GM23338 (cell line): ENCODE results near the gene PIN1. TPM values are rescaled to one million over a fixed set of nuclear protein-coding genes. Genes with fewer than 3 reads are reported as not detected.

Experiments used
- ATAC-seq: fragments of 200-7000 bp; cut with Tn5 transposase; 3 replicates; pipeline ENCODE4 v1.9.1; 2020
- DNase-seq: peaks from one replicate; pipeline ENCODE4 v3.0.0-alpha.2; 2015; ENCODE audit warnings: low spot score
- H2AFZ ChIP-seq: fragments of 200-600 bp; sonication (generic); 2 replicates; pipeline ENCODE4 v1.8.0; 2016; ENCODE audit warnings: antibody characterized with exemption, mild to moderate bottlenecking, moderate library complexity
- H3F3A ChIP-seq: fragments of 200-600 bp; sonication (generic); replicated peaks from 2 replicates; pipeline ENCODE4 v1.8.0; 2017; ENCODE audit warnings: antibody characterized with exemption, mixed run types, low read depth
- H3K27ac ChIP-seq: fragments of 200-600 bp; sonication (generic); 2 replicates; pipeline ENCODE4 v1.6.1; 2016; ENCODE audit warnings: low read depth
- H3K27me3 ChIP-seq: fragments of 200-600 bp; sonication (generic); 2 replicates; pipeline ENCODE4 v1.8.0; 2016; ENCODE audit warnings: mild to moderate bottlenecking, mixed run types, moderate library complexity; ENCODE audit not compliant: insufficient read depth
- H3K36me3 ChIP-seq: fragments of 200-600 bp; sonication (generic); 2 replicates; pipeline ENCODE4 v1.8.0; 2016; ENCODE audit warnings: mild to moderate bottlenecking; ENCODE audit not compliant: insufficient read depth
- H3K4me1 ChIP-seq: fragments of 200-600 bp; sonication (generic); 2 replicates; pipeline ENCODE4 v1.8.0; 2016; ENCODE audit warnings: mild to moderate bottlenecking, moderate library complexity; ENCODE audit not compliant: insufficient read depth
- H3K4me2 ChIP-seq: fragments of 200-600 bp; sonication (generic); 2 replicates; pipeline ENCODE4 v1.7.1; 2017; ENCODE audit warnings: mixed run types
- H3K4me3 ChIP-seq: fragments of 200-600 bp; sonication (generic); 2 replicates; pipeline ENCODE4 v1.6.1; 2016; ENCODE audit warnings: mixed run types
- H3K79me2 ChIP-seq: fragments of 200-600 bp; sonication (generic); replicated peaks from 2 replicates; pipeline ENCODE4 v1.8.0; 2017; ENCODE audit warnings: mild to moderate bottlenecking; ENCODE audit not compliant: insufficient read depth
- H3K9me2 ChIP-seq: fragments of 200-600 bp; sonication (generic); 2 replicates; pipeline ENCODE4 v1.8.0; 2017; ENCODE audit not compliant: insufficient read depth
- H4K20me1 ChIP-seq: fragments of 200-600 bp; sonication (generic); replicated peaks from 2 replicates; pipeline ENCODE4 v1.8.0; 2017; ENCODE audit warnings: mild to moderate bottlenecking; ENCODE audit not compliant: insufficient read depth
- H3K27ac Mint-ChIP-seq: 2 replicates; pipeline ENCODE4 v1.8.0; 2020; ENCODE audit warnings: inconsistent platforms, mild to moderate bottlenecking, moderate library complexity, mixed read lengths
- H3K27me3 Mint-ChIP-seq: 3 replicates; pipeline ENCODE4 v1.8.0; 2022; ENCODE audit warnings: low read depth, mild to moderate bottlenecking, moderate library complexity, mixed read lengths, inconsistent platforms; ENCODE audit not compliant: insufficient read depth, poor library complexity
- H3K36me3 Mint-ChIP-seq: 3 replicates; pipeline ENCODE4 v1.8.0; 2021; ENCODE audit warnings: low read depth, mild to moderate bottlenecking, inconsistent platforms, moderate library complexity, mixed read lengths
- H3K4me1 Mint-ChIP-seq: 3 replicates; pipeline ENCODE4 v1.8.0; 2020; ENCODE audit warnings: mild to moderate bottlenecking, inconsistent platforms, mixed read lengths
- H3K4me3 Mint-ChIP-seq: 3 replicates; pipeline ENCODE4 v1.8.0; 2021; ENCODE audit warnings: moderate library complexity, mild to moderate bottlenecking, inconsistent platforms, mixed read lengths
- H3K9me3 Mint-ChIP-seq: 3 replicates; pipeline ENCODE4 v1.8.0; 2020; ENCODE audit warnings: moderate library complexity, mild to moderate bottlenecking, inconsistent platforms, mixed read lengths
- CREB1 ChIP-seq: fragments of 250-450 bp; sonication (Bioruptor Pico); IDR thresholded peaks from 2 replicates; pipeline ENCODE4 v1.5.0; 2020; ENCODE audit warnings: low read depth, mild to moderate bottlenecking, moderate library complexity
- ETS1 ChIP-seq: IDR thresholded peaks from 2 replicates; pipeline ENCODE4 v1.6.1; 2016; ENCODE audit warnings: antibody characterized with exemption
- JUNB ChIP-seq: IDR thresholded peaks from one replicate; pipeline ENCODE4 v1.6.1; 2016; ENCODE audit warnings: antibody characterized with exemption; ENCODE audit not compliant: unreplicated experiment
- REST ChIP-seq: IDR thresholded peaks from one replicate; pipeline ENCODE4 v1.6.1; 2018; ENCODE audit warnings: antibody characterized with exemption; ENCODE audit not compliant: unreplicated experiment
- polyA plus RNA-seq: library from polyadenylated mRNA; unstranded; fragments of >200 nt; fragmentation: Nextera tagmentation; extraction: Ambion mirVana; gene quantifications from 2 replicates; pipeline ENCODE4 v1.2.1, GENCODE V29; 2016
- total RNA-seq: library from RNA; depleted of rRNA; stranded (reverse); fragments of >200 nt; shearing (Covaris generic); gene quantifications from 2 replicates; pipeline ENCODE4 v1.2.3, GENCODE V29; 2014

PIN1 gene
- total and polyA plus RNA-seq, 2 experiments from 2014 or later = 127 TPM

- Histone ChIP-seq H3K36me3 (no peaks in the 10 kb centered on the region; the same call in 1 of the 2 replicates), H3K9me2 (no peaks in the 10 kb centered on the region), H4K20me1 (peaks cover 12% of the 10 kb centered on the region; the same call in 1 of the 2 replicates), H2AFZ (no peak overlapping the region), H3K4me2 (no peak overlapping the region), H3K79me2 (no peaks in the 10 kb centered on the region; the same call in 1 of the 2 replicates), H3K4me1 (0 out of 2 replicates have a peak, but pooled peaks cover 4% of the 10 kb centered on the region), H3K27ac (no peak overlapping the region), H3K27me3 (no peaks in the 10 kb centered on the region), H3F3A (no peaks in the 10 kb centered on the region), H3K4me3 (no peak overlapping the region)
- Mint-ChIP-seq H3K27ac (no peak overlapping the region), H3K4me3 (no peak overlapping the region), H3K36me3 (peaks cover 33% of the 10 kb centered on the region; the same call in 2 of the 3 replicates), H3K27me3 (peaks cover 17% of the 10 kb centered on the region), H3K4me1 (no peaks in the 10 kb centered on the region; the same call in 2 of the 3 replicates), H3K9me3 (no peaks in the 10 kb centered on the region)
- DNase-seq = no peak
- no peak for ATAC-seq
- TF ChIP-seq ETS1 = no peak
- TF ChIP-seq CREB1 (CRISPR knock-in tag) = no peak
Measured at GRCh38 chr19:9860407-9860806, 25.3 kb downstream of the PIN1 start.

- H4K20me1 ChIP-seq = peaks cover 9% of the 10 kb centered on the region; the same call in 1 of the 2 replicates
- no peaks in the 10 kb centered on the region for H3K9me2 ChIP-seq
- no peak overlapping the region for H2AFZ ChIP-seq
- H3K27ac ChIP-seq = no peak overlapping the region
- no peaks in the 10 kb centered on the region for H3K27me3 ChIP-seq
- H3K27ac Mint-ChIP-seq = no peak overlapping the region
- no peaks in the 10 kb centered on the region for H3K9me3 Mint-ChIP-seq
- ATAC-seq (no peak), DNase-seq (no peak)
- no peak overlapping the region for H3K4me3 Mint-ChIP-seq
- TF ChIP-seq ETS1 (no peak), REST (no peak), CREB1 (CRISPR knock-in tag) (no peak), JUNB (no peak)
- no peaks in the 10 kb centered on the region; the same call in 1 of the 2 replicates for H3K36me3 ChIP-seq
- peaks cover 16% of the 10 kb centered on the region for H3K27me3 Mint-ChIP-seq
- H3K36me3 Mint-ChIP-seq = peaks cover 26% of the 10 kb centered on the region; the same call in 2 of the 3 replicates
- H3K79me2 ChIP-seq = no peaks in the 10 kb centered on the region; the same call in 1 of the 2 replicates
- H3F3A ChIP-seq = 0 out of 2 replicates have a peak, but pooled peaks cover 3% of the 10 kb centered on the region
- H3K4me2 ChIP-seq = no peak overlapping the region
- H3K4me3 ChIP-seq = no peak overlapping the region
- H3K4me1 Mint-ChIP-seq = peaks cover 5% of the 10 kb centered on the region; the same call in 2 of the 3 replicates
- peaks cover 11% of the 10 kb centered on the region; the same call in 1 of the 2 replicates for H3K4me1 ChIP-seq
Measured at GRCh38 chr19:9861503-9861902, 26.4 kb downstream of the PIN1 start.
